ENCODE data around the gene LMTK3.

Gene LMTK3

DNA sequence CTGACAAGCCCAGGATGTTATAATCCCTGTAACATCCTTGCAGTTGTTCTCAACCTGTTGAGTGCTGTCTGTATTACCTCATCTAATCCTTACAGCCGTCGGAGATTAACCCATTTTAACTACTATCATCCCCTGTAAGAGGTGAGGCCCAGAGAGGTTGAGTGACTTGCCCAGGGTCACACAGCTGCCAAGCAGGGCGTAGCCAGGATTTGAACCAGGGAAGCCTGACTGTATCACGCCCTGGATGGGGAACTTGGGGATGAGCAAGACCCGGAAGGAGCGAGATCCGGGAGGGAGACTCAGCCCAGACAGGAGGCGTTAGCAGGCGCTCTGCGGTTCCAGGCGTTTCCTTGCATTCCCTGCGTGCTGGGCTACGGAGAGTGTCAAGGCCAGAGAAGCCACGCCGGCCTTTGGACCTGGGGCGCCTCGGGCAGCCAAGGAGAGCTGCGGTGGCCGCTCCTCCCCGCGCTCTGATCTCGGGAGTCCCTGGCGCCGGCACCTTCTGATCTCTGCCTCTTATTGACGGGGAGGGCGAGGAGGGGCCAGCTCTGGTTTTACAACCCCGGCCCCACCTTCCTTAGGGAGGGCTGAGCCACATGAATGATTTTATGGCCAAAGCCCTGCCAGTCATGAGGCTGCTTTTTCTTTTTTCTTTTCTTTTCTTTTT, 46.5 kb upstream of the LMTK3 start:
- peak overlapping the region; percentile 8 for H2BK120ac ChIP-seq (ENCODE audit: insufficient read depth, low read length, poor library complexity)
- peak overlapping the region; percentile 55 for H2BK12ac ChIP-seq (ENCODE audit: low read length)
- no peak overlapping the region for H2BK5ac ChIP-seq (ENCODE audit: low read depth, low read length, poor library complexity)
- no peak overlapping the region for H2AFZ ChIP-seq (ENCODE audit: insufficient read depth, low read length, poor library complexity)
- no peak overlapping the region for H3K23ac ChIP-seq (ENCODE audit: low read length)
- DNase-seq, result peak; percentile 98
- H2AK5ac ChIP-seq (ENCODE audit: low read length), result no peak overlapping the region
- no peak overlapping the region for H4K8ac ChIP-seq (ENCODE audit: low read depth, low read length)
- H3K4me3 ChIP-seq (ENCODE audit: low read depth, low read length), result no peak overlapping the region
- H3K4ac ChIP-seq (ENCODE audit: low read depth, low read length), result no peak overlapping the region
- H3K14ac ChIP-seq (ENCODE audit: low read length), result no peak overlapping the region
- H3K27ac ChIP-seq (ENCODE audit: low read depth, low read length), result no peak overlapping the region
- H4K12ac ChIP-seq (ENCODE audit: low read depth, low read length), result no peak overlapping the region
- no peak overlapping the region for H3K9ac ChIP-seq (ENCODE audit: low read length)
- peak overlapping the region; percentile 1 for H4K91ac ChIP-seq (ENCODE audit: low read depth, low read length)
- no peaks in the 10 kb centered on the region for H3K9me3 ChIP-seq (ENCODE audit: insufficient read depth, low read depth, low read length)
- peaks cover 13 to 14% of the 10 kb centered on the region in 2 experiments for H3K4me1 ChIP-seq (ENCODE audit: control insufficient read depth in 1 of 2, insufficient read depth in 2 of 2, low read length in 2 of 2)
- no peaks in the 10 kb centered on the region for H3K79me2 ChIP-seq (ENCODE audit: control insufficient read depth, insufficient read depth, low read length, poor library complexity)
- no CpG with 5 or more reads among the region's 27 CpGs for WGBS (ENCODE audit: extremely low coverage, insufficient coverage, insufficient read length)
- peaks cover 19% of the 10 kb centered on the region for H3K79me1 ChIP-seq (ENCODE audit: low read length)
- H3K27me3 ChIP-seq (ENCODE audit: insufficient read depth, low read length), result no peaks in the 10 kb centered on the region
- no peaks in the 10 kb centered on the region for H3K36me3 ChIP-seq (ENCODE audit: control insufficient read depth in 1 of 2, insufficient read depth in 2 of 2, low read length in 2 of 2)
- no peak overlapping the region for H3K4me2 ChIP-seq (ENCODE audit: low read length)
- no peak overlapping the region for H3K18ac ChIP-seq (ENCODE audit: low read length)

GRCh38 chr19:48556825-48557224, 45.2 kb upstream of the LMTK3 start:
- no peaks in the 10 kb centered on the region for H3K27me3 ChIP-seq (ENCODE audit: insufficient read depth, low read length)
- no peak overlapping the region for H2BK12ac ChIP-seq (ENCODE audit: low read length)
- no peak overlapping the region for H4K12ac ChIP-seq (ENCODE audit: low read depth, low read length)
- no peak overlapping the region for H3K4me3 ChIP-seq (ENCODE audit: low read depth, low read length)
- peak overlapping the region; percentile 28 for H3K27ac ChIP-seq (ENCODE audit: low read depth, low read length)
- H2BK5ac ChIP-seq (ENCODE audit: low read depth, low read length, poor library complexity), result no peak overlapping the region
- no CpG with 5 or more reads among the region's 5 CpGs for WGBS (ENCODE audit: extremely low coverage, insufficient coverage, insufficient read length)
- H3K4ac ChIP-seq (ENCODE audit: low read depth, low read length), result no peak overlapping the region
- no peaks in the 10 kb centered on the region for H3K9me3 ChIP-seq (ENCODE audit: insufficient read depth, low read depth, low read length)
- H4K8ac ChIP-seq (ENCODE audit: low read depth, low read length), result no peak overlapping the region
- H3K23ac ChIP-seq (ENCODE audit: low read length), result no peak overlapping the region
- no peak overlapping the region for H3K4me2 ChIP-seq (ENCODE audit: low read length)
- no peak overlapping the region for H3K9ac ChIP-seq (ENCODE audit: low read length)
- H3K79me1 ChIP-seq (ENCODE audit: low read length), result peaks cover 32% of the 10 kb centered on the region
- H2BK120ac ChIP-seq (ENCODE audit: insufficient read depth, low read length, poor library complexity), result no peak overlapping the region
- no peak overlapping the region for H2AFZ ChIP-seq (ENCODE audit: insufficient read depth, low read length, poor library complexity)
- no peak overlapping the region for H2AK5ac ChIP-seq (ENCODE audit: low read length)
- H3K14ac ChIP-seq (ENCODE audit: low read length), result no peak overlapping the region
- H3K36me3 ChIP-seq (ENCODE audit: control insufficient read depth in 1 of 2, insufficient read depth in 2 of 2, low read length in 2 of 2), result no peaks in the 10 kb centered on the region
- no peak overlapping the region for H3K18ac ChIP-seq (ENCODE audit: low read length)
- H4K91ac ChIP-seq (ENCODE audit: low read depth, low read length), result no peak overlapping the region
- no peak for DNase-seq
- H3K4me1 ChIP-seq (ENCODE audit: control insufficient read depth in 1 of 2, insufficient read depth in 2 of 2, low read length in 2 of 2), result peaks cover 18 to 19% of the 10 kb centered on the region in 2 experiments
- H3K79me2 ChIP-seq (ENCODE audit: control insufficient read depth, insufficient read depth, low read length, poor library complexity), result peaks cover 3% of the 10 kb centered on the region

GRCh38 chr19:48556163-48556562, 44.5 kb upstream of the LMTK3 start:
- H3K4me1 ChIP-seq (ENCODE audit: control insufficient read depth in 1 of 2, insufficient read depth in 2 of 2, low read length in 2 of 2), result peaks cover 18 to 19% of the 10 kb centered on the region in 2 experiments
- peak overlapping the region; percentile 58 for H4K91ac ChIP-seq (ENCODE audit: low read depth, low read length)
- no peaks in the 10 kb centered on the region for H3K36me3 ChIP-seq (ENCODE audit: control insufficient read depth in 1 of 2, insufficient read depth in 2 of 2, low read length in 2 of 2)
- H3K14ac ChIP-seq (ENCODE audit: low read length), result no peak overlapping the region
- peak overlapping the region; percentile 77 for H2BK12ac ChIP-seq (ENCODE audit: low read length)
- H3K9ac ChIP-seq (ENCODE audit: low read length), result no peak overlapping the region
- no peak overlapping the region for H3K18ac ChIP-seq (ENCODE audit: low read length)
- H4K8ac ChIP-seq (ENCODE audit: low read depth, low read length), result no peak overlapping the region
- H2BK5ac ChIP-seq (ENCODE audit: low read depth, low read length, poor library complexity), result peak overlapping the region; percentile 0
- H3K4ac ChIP-seq (ENCODE audit: low read depth, low read length), result no peak overlapping the region
- no peak overlapping the region for H2AFZ ChIP-seq (ENCODE audit: insufficient read depth, low read length, poor library complexity)
- no peak overlapping the region for H4K12ac ChIP-seq (ENCODE audit: low read depth, low read length)
- no CpG with 5 or more reads among the region's 11 CpGs for WGBS (ENCODE audit: extremely low coverage, insufficient coverage, insufficient read length)
- peaks cover 32% of the 10 kb centered on the region for H3K79me1 ChIP-seq (ENCODE audit: low read length)
- H3K9me3 ChIP-seq (ENCODE audit: insufficient read depth, low read depth, low read length), result no peaks in the 10 kb centered on the region
- no peak overlapping the region for H3K4me3 ChIP-seq (ENCODE audit: low read depth, low read length)
- peak overlapping the region; percentile 41 for H2BK120ac ChIP-seq (ENCODE audit: insufficient read depth, low read length, poor library complexity)
- no peak overlapping the region for H3K23ac ChIP-seq (ENCODE audit: low read length)
- no peaks in the 10 kb centered on the region for H3K27me3 ChIP-seq (ENCODE audit: insufficient read depth, low read length)
- H3K27ac ChIP-seq (ENCODE audit: low read depth, low read length), result peak overlapping the region; percentile 28
- H2AK5ac ChIP-seq (ENCODE audit: low read length), result no peak overlapping the region
- peak overlapping the region; percentile 1 for H3K4me2 ChIP-seq (ENCODE audit: low read length)
- peak; percentile 83 to 95 for DNase-seq
- H3K79me2 ChIP-seq (ENCODE audit: control insufficient read depth, insufficient read depth, low read length, poor library complexity), result peaks cover 3% of the 10 kb centered on the region

DNA sequence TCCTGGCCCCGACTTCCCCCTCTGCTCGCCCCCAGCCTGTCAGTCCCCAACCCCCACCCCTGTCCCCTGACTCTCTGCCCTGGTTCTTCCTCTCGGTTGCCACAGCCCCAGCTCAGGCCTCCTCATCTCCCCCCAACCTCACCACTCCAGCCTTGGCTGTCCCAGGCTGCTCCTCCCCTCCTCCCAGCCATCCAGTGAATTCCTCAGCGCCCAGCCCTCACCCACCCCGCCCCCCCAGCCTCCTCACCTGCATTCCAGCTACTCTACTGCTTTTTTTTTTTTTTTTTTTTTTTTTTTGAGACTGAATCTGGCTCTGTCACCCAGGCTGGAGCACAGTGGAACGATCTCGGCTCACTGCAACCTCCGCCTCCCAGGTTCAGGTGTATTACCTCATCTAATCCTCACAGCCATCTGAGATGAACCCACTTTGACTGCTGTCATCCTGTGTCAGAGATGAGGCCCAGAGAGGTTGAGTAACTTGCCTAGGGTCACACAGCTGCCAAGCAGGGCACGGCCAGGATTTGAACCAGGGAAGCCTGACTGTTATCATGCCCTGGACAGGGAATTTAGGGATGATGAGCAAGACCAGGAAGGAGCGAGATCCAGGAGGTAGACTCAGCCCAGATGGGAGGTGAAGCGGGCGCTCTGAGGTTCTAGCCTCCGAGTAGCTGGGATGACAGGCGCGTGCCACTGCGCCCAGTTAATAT, 42.9 kb upstream of the LMTK3 start:
- peak overlapping the region; percentile 30 for H2AFZ ChIP-seq (ENCODE audit: insufficient read depth, low read length, poor library complexity)
- H2BK12ac ChIP-seq (ENCODE audit: low read length), result peak overlapping the region; percentile 99
- peak overlapping the region; percentile 80 for H3K14ac ChIP-seq (ENCODE audit: low read length)
- H3K4me3 ChIP-seq (ENCODE audit: low read depth, low read length), result no peak overlapping the region
- WGBS (ENCODE audit: extremely low coverage, insufficient coverage, insufficient read length), result no CpG with 5 or more reads among the region's 16 CpGs
- H3K9ac ChIP-seq (ENCODE audit: low read length), result no peak overlapping the region
- peak overlapping the region; percentile 96 for H2BK5ac ChIP-seq (ENCODE audit: low read depth, low read length, poor library complexity)
- peak overlapping the region; percentile 69 for H3K4ac ChIP-seq (ENCODE audit: low read depth, low read length)
- H3K18ac ChIP-seq (ENCODE audit: low read length), result peak overlapping the region; percentile 89
- H4K91ac ChIP-seq (ENCODE audit: low read depth, low read length), result peak overlapping the region; percentile 96
- peak; percentile 81 to 86 for DNase-seq
- no peaks in the 10 kb centered on the region for H3K27me3 ChIP-seq (ENCODE audit: insufficient read depth, low read length)
- peaks cover 3% of the 10 kb centered on the region for H3K79me2 ChIP-seq (ENCODE audit: control insufficient read depth, insufficient read depth, low read length, poor library complexity)
- no peaks in the 10 kb centered on the region for H3K9me3 ChIP-seq (ENCODE audit: insufficient read depth, low read depth, low read length)
- peak overlapping the region; percentile 97 for H3K27ac ChIP-seq (ENCODE audit: low read depth, low read length)
- peak overlapping the region; percentile 71 for H2AK5ac ChIP-seq (ENCODE audit: low read length)
- peaks cover 18 to 19% of the 10 kb centered on the region in 2 experiments for H3K4me1 ChIP-seq (ENCODE audit: control insufficient read depth in 1 of 2, insufficient read depth in 2 of 2, low read length in 2 of 2)
- H4K12ac ChIP-seq (ENCODE audit: low read depth, low read length), result no peak overlapping the region
- H3K79me1 ChIP-seq (ENCODE audit: low read length), result peaks cover 32% of the 10 kb centered on the region
- H2BK120ac ChIP-seq (ENCODE audit: insufficient read depth, low read length, poor library complexity), result peak overlapping the region; percentile 95
- H3K23ac ChIP-seq (ENCODE audit: low read length), result no peak overlapping the region
- peak overlapping the region; percentile 51 for H3K4me2 ChIP-seq (ENCODE audit: low read length)
- peak overlapping the region; percentile 75 for H4K8ac ChIP-seq (ENCODE audit: low read depth, low read length)
- H3K36me3 ChIP-seq (ENCODE audit: control insufficient read depth in 1 of 2, insufficient read depth in 2 of 2, low read length in 2 of 2), result no peaks in the 10 kb centered on the region

Data from trophoblast cell (in vitro differentiated cells and primary cell).